ENCODE data around the gene VPS50. TPM values are rescaled to one million over a fixed set of nuclear protein-coding genes. Genes with fewer than 3 reads are reported as not detected.

The VPS50 gene
- total RNA-seq, 4 donors from 2014 or later, result 14.8 to 25.7 (median 18.9) TPM

GRCh38 chr7:93307131-93307660 lies 75.0 kb downstream of the VPS50 start:
- DNase-seq (ENCODE audit: extremely low spot score), result no peak
- intact Hi-C loops (cut with DNase I), result no loop called here
- WGBS, result 83% methylated on average over 5 of the region's 5 CpGs
- TF ChIP-seq EP300 (IDR thresholded peaks at IDR 0.05), result no peak
- TF ChIP-seq CTCF (IDR thresholded peaks at IDR 0.05), result no peak
- TF ChIP-seq POLR2A (IDR thresholded peaks at IDR 0.05; ENCODE audit: low read depth), result no peak
- TF ChIP-seq POLR2AphosphoS5 (IDR thresholded peaks at IDR 0.05), result no peak
- Histone ChIP-seq H3K27me3 (no peaks in the 10 kb centered on the region), H3K4me1 (no peaks in the 10 kb centered on the region), H3K9me3 (no peaks in the 10 kb centered on the region), H3K27ac (replicated peaks in 1 of 4) (no peak overlapping the region), H3K4me3 (no peak overlapping the region), H3K36me3 (peaks cover 0 to 42% (median 12%) of the 10 kb centered on the region in 4 donors)

GRCh38 chr7:93307943-93308342 lies 75.8 kb downstream of the VPS50 start:
- H3K27me3 ChIP-seq, result no peaks in the 10 kb centered on the region
- 97% methylated on average over 1 of the region's 1 CpG for WGBS
- H3K4me1 ChIP-seq, result no peaks in the 10 kb centered on the region
- intact Hi-C loops (cut with DNase I), result no loop called here
- H3K27ac ChIP-seq (replicated peaks in 1 of 4), result no peak overlapping the region
- no peak for TF ChIP-seq CTCF (IDR thresholded peaks at IDR 0.05)
- no peak for TF ChIP-seq POLR2AphosphoS5 (IDR thresholded peaks at IDR 0.05)
- TF ChIP-seq EP300 (IDR thresholded peaks at IDR 0.05), result no peak
- TF ChIP-seq POLR2A (IDR thresholded peaks at IDR 0.05; ENCODE audit: low read depth), result no peak
- DNase-seq (ENCODE audit: extremely low spot score), result no peak
- peaks cover 7 to 49% (median 19%) of the 10 kb centered on the region in 4 donors for H3K36me3 ChIP-seq
- no peaks in the 10 kb centered on the region for H3K9me3 ChIP-seq
- no peak overlapping the region for H3K4me3 ChIP-seq

GRCh38 chr7:93310346-93310745 lies 78.2 kb downstream of the VPS50 start:
- no peaks in the 10 kb centered on the region for H3K27me3 ChIP-seq
- H3K27ac ChIP-seq (replicated peaks in 1 of 4), result no peak overlapping the region
- no peaks in the 10 kb centered on the region for H3K9me3 ChIP-seq
- intact Hi-C loops (cut with DNase I), result no loop called here
- H3K36me3 ChIP-seq, result peaks cover 9 to 64% (median 30%) of the 10 kb centered on the region in 4 donors
- H3K4me1 ChIP-seq, result no peaks in the 10 kb centered on the region
- TF ChIP-seq EP300 (IDR thresholded peaks at IDR 0.05) (no peak), CTCF (IDR thresholded peaks at IDR 0.05) (no peak)
- whole genome bisulfite sequencing, result 93% methylated on average over 4 of the region's 4 CpGs
- DNase-seq (ENCODE audit: extremely low spot score), result no peak
- H3K4me3 ChIP-seq, result no peak overlapping the region

DNA sequence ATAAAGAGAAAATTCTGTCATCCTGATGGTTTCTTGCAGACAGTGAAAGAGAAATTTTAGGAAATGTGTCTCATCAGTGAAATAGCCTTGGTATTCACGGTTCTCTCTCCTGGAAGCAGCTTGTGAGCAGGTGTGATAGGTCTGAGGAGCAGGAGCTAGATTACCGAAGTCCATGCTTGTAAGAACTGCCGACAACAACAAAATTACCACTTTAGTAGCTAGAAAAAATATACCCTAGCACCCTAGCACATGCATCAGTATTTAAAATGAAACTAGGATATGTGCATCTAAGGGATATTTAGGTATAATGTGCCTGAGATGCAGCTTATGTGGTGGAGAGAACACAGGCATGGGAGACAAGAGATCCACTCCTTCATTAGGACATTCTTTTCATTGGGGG lies 82.3 kb downstream of the VPS50 start:
- no peak for DNase-seq (ENCODE audit: extremely low spot score)
- no peak for TF ChIP-seq EP300 (IDR thresholded peaks at IDR 0.05)
- TF ChIP-seq CTCF (IDR thresholded peaks at IDR 0.05), result no peak
- TF ChIP-seq POLR2A (IDR thresholded peaks at IDR 0.05; ENCODE audit: low read depth), result no peak
- no peak for TF ChIP-seq POLR2AphosphoS5 (IDR thresholded peaks at IDR 0.05)

DNA sequence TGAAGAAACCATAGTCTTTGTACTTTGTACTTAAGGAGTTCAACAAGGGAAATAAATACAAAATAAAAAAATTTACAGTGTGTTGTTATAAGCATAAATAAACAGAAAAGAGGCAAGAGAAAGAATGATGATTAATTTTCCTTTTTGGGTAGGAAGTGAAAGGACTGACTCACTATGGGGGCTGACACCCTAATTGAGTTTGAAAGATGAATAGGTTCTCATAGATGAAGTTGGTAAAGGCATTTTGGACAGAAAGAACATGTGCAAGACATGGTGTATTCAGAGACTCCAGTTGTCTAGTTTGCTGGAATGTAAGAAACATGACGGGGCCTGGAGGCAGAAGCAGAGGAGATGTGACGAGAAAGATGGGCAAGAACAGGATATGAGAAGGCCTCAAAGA lies 83.7 kb downstream of the VPS50 start:
- WGBS, result 100% methylated on average over 2 of the region's 2 CpGs
- H3K9me3 ChIP-seq, result no peaks in the 10 kb centered on the region
- H3K36me3 ChIP-seq, result peaks cover 9 to 62% (median 32%) of the 10 kb centered on the region in 4 donors
- no peaks in the 10 kb centered on the region for H3K4me1 ChIP-seq
- no peak for DNase-seq (ENCODE audit: extremely low spot score)
- H3K27me3 ChIP-seq, result no peaks in the 10 kb centered on the region
- no peak for TF ChIP-seq EP300 (IDR thresholded peaks at IDR 0.05)
- no peak for TF ChIP-seq CTCF (IDR thresholded peaks at IDR 0.05)
- TF ChIP-seq POLR2A (IDR thresholded peaks at IDR 0.05; ENCODE audit: low read depth), result no peak
- TF ChIP-seq POLR2AphosphoS5 (IDR thresholded peaks at IDR 0.05), result no peak
- no peak overlapping the region for H3K4me3 ChIP-seq
- H3K27ac ChIP-seq (replicated peaks in 1 of 4), result no peak overlapping the region
- intact Hi-C loops (cut with DNase I), result no loop called here

More for the DNA sequence above, 82.3 kb downstream of the VPS50 start:
- H3K4me3 ChIP-seq, result no peak overlapping the region
- H3K27ac ChIP-seq (replicated peaks in 1 of 4), result no peak overlapping the region
- WGBS, result 88% methylated on average over 3 of the region's 3 CpGs
- H3K36me3 ChIP-seq, result peaks cover 9 to 58% (median 29%) of the 10 kb centered on the region in 4 donors
- intact Hi-C loops (cut with DNase I), result no loop called here
- no peaks in the 10 kb centered on the region for H3K9me3 ChIP-seq
- no peaks in the 10 kb centered on the region for H3K27me3 ChIP-seq
- H3K4me1 ChIP-seq, result no peaks in the 10 kb centered on the region

All from esophagus muscularis mucosa (tissue), 4 donors.